NB4 (cell line): Measurements from ENCODE around the gene FXR2.

Source experiments
- DNase-seq: peaks from one replicate; pipeline ENCODE4 v3.0.0; 2010; ENCODE audit warnings: low read depth
- H3K4me3 ChIP-seq: one replicate; pipeline ENCODE4 v1.5.1; 2011; ENCODE audit warnings: mild to moderate bottlenecking, low read depth, low read length, moderate library complexity
- MYC ChIP-seq: IDR thresholded peaks from 2 replicates; pipeline ENCODE4 v1.6.1; 2011; ENCODE audit warnings: low read depth, low read length
- POLR2A ChIP-seq: IDR thresholded peaks from 2 replicates; pipeline ENCODE4 v1.6.1; 2011; ENCODE audit warnings: mild to moderate bottlenecking; ENCODE audit not compliant: insufficient read length; ENCODE audit errors: extremely low read depth
- TF ChIP-seq, protein P1 (sequence below): IDR thresholded peaks from 2 replicates; pipeline ENCODE4 v1.6.1; 2011; ENCODE audit warnings: low read depth, low read length
- TF ChIP-seq, protein P2 (sequence below): IDR thresholded peaks from one replicate; pipeline ENCODE4 v1.5.1; 2012; ENCODE audit warnings: low read depth, low read length

FXR2 gene

DNA sequence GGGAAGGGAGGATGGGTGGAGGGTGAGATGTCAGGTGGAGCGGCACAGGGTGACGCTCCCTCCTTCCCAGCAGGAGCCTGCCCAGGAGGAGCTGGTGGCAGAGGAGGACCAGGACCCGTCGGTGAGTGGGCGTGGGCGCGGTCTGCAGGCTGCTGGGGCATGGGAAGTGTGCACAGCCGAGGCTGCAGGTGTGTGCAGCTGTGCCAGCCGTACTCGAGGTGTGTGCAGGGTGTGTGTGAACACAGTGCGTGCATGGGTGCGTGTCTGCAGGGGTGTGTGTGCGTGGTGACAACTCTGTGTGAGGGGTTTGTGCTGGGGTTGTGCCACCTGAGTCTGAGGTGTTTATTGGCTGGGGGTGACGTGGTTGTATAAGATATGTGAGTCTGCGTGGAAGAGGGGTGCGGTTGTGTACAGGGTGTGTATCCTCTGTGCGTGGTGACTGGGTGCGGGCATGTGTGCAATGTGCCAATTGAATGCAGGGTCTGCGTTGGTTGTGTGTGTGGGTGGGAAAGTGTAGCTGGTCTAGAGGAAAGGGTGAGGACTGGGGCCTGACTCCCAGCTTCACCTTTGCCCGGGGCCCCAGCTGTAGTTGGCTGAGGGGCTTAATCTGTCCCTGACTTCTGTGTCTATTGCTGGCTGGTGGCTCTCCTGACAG lies 65.2 kb downstream of the FXR2 start:
- DNase-seq = no peak

DNA sequence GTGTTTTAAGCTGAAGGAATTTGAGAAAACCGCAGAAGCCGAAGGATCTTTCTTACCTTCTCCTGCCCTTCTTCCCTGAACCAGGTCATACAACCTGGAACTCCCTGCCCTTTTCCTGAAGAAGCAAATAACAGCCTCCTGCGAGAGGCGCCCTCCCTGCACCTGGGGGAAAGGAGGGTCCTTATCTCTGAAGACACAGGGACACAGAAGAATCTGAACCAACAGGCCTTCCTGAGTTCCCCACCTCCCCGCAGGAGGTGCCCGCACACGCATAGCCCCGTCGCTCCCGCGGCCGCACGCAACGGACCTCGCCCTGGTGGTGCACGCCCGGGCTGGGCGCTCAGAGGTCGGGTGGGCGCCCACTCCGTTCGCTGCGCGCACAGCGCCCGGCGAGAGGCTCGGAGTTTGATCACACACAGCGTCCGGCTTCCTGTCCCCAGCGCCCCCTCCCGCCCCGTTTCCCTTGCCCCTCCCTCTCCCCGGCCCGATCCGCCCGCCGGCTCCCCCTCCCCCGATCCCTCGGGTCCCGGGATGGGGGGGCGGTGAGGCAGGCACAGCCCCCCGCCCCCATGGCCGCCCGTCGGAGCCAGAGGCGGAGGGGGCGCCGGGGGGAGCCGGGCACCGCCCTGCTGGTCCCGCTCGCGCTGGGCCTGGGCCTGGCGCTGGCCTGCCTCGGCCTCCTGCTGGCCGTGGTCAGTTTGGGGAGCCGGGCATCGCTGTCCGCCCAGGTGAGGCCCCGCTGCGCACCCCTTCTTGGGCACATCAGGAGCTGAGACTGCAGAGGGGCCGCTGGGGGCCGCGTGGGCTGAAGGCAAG lies 65.9 kb downstream of the FXR2 start, which contains the start of gene TNFSF12:
TNFSF12 (plus strand) TSS at position 474 of the 816 bp plus-strand sequence; CDS start at position 570, 96 bp downstream.
- TF ChIP-seq POLR2A = no peak
- TF ChIP-seq, protein P1, sequence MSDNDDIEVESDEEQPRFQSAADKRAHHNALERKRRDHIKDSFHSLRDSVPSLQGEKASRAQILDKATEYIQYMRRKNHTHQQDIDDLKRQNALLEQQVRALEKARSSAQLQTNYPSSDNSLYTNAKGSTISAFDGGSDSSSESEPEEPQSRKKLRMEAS = no peak
- no peak for TF ChIP-seq MYC
- TF ChIP-seq, protein P2, sequence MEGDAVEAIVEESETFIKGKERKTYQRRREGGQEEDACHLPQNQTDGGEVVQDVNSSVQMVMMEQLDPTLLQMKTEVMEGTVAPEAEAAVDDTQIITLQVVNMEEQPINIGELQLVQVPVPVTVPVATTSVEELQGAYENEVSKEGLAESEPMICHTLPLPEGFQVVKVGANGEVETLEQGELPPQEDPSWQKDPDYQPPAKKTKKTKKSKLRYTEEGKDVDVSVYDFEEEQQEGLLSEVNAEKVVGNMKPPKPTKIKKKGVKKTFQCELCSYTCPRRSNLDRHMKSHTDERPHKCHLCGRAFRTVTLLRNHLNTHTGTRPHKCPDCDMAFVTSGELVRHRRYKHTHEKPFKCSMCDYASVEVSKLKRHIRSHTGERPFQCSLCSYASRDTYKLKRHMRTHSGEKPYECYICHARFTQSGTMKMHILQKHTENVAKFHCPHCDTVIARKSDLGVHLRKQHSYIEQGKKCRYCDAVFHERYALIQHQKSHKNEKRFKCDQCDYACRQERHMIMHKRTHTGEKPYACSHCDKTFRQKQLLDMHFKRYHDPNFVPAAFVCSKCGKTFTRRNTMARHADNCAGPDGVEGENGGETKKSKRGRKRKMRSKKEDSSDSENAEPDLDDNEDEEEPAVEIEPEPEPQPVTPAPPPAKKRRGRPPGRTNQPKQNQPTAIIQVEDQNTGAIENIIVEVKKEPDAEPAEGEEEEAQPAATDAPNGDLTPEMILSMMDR = no peak
- H3K4me3 ChIP-seq = peak within 1 kb of the TSS; percentile 34
- peak; percentile 36 for DNase-seq

More for the DNA sequence above, 65.2 kb downstream of the FXR2 start:
- TF ChIP-seq POLR2A (no peak), MYC (no peak)
- TF ChIP-seq, protein P2 = no peak
- TF ChIP-seq, protein P1 = no peak
- H3K4me3 ChIP-seq = no peak overlapping the region

DNA sequence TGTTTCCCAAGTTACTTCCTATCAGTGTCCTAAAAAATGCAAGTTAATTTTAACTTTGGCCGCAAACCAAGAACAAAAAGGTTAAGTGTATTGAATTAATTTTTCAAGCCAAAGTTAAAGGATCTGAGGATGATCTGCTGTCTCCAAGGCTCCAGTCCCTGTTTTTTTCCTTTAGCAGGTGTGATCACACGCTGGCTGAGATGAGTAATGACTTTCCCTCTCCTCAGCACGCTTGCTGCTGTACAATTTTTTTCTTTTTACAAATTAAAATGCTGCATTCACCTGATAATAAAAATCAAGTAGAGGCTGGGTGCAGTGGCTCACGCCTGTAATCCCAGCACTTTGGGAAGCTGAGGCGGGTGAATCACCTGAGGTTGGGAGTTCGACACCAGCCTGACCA lies 69.8 kb downstream of the FXR2 start:
- DNase-seq = no peak
- TF ChIP-seq MYC (no peak), POLR2A (no peak)
- TF ChIP-seq, protein P1 = no peak
- TF ChIP-seq, protein P2 = no peak
- no peak overlapping the region for H3K4me3 ChIP-seq
